Activated T-cell treated with anti-CD3 and anti-CD28 coated beads, Interleukin-2, amount 50 U/mL, for 48 hours (primary cell): ENCODE results near the gene STARD4.

Source experiments
- DNase-seq, 2 experiments: peaks; one replicate each; pipeline ENCODE4 v3.0.0-alpha.2; 2020

STARD4 gene

DNA sequence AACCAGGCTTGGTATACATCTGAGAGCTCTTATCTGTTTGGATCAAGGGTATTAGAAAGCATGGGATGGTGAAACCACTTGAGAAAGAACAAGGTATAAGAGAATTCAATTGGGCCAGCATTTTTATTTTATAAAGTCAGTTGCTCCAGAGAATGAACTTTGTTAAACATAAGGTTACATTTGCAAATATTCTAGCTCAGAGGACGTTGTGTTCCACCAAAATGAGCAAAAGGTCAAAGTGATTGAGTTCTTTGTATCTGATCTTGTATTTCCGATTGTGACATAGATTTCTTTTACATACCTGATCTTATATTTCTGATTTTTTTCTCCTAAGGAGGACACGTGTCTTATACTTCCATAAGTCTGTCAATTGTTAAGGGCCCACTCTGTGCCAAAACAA is 8.6 kb upstream of the STARD4 start:
- DNase-seq: no peak

- no peak for DNase-seq
Observed at GRCh38 chr5:111518777-111519176, 6.4 kb upstream of the STARD4 start.

- DNase-seq: no peak
Observed at GRCh38 chr5:111517853-111518501, 5.6 kb upstream of the STARD4 start.

DNA sequence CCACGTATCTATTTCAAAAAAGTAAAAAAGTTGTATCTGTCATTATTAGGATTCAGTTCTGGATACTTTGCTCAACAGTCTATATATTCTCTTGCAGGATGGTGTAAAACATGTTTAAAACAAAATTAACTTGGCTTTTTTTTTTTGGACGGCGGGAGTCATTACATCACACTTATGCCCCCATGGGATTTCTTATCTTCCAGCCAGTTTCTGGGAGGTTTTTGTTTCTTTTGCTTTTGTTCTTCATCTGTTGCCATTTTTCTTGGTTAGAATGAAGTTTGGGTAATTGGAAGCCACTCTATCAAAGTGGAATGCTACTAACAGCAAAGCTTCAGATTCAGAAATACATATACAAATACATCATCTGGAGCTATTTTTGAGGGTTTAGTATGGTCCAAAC is 1.8 kb upstream of the STARD4 start:
- no peak for DNase-seq

GRCh38 chr5:111513131-111513520 is 791 bp upstream of the STARD4 start:
- no peak for DNase-seq

DNA sequence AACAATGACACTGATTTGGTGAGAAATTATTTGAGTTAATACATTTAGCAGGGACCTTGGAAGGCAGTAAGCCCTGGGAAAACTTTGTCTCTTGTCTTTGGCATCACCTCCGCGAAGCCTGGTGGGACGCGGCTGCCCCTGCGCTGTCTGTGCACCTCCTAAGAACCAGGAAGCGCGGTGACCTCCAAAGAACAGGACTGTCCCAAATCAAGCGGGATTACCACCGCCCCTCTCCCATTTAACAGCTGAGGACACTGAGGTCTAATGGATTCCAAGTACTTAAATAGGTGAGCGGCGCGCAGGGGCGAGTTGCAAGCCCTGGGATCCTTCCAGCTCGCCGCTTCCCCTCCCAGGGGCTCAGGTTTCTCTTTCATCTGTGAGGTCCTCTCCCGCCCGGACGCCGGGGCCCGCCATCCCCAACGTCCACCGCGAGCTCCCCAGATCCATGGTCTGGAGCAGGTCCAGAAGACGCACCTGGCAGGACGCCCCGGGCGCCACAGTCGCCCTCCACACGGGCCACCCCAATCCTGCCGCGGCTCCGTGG is 432 bp downstream of the STARD4 start:
- DNase-seq: no peak

GRCh38 chr5:111511174-111511830 is 1.0 kb downstream of the STARD4 start:
- no peak for DNase-seq

- DNase-seq: no peak
Observed at GRCh38 chr5:111509119-111509518, 3.2 kb downstream of the STARD4 start.

DNA sequence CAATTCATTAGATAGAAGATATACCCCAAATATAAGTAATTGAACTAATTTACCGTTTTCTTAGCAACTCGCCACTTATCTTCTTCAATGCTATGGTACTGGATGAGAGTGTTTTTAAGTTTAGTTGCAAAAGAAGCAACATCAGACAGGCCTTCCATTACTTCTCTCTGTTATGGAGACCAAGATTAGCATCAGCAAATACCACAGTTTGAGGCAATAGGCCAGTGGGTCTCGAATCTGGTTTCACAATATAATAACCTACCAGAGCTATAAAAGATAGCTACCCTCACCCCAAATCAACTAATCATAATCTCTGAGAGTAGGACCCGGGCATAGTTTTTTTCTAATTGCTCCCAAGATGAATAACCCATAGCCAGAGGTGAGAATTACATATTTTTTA is 5.1 kb downstream of the STARD4 start:
- no peak for DNase-seq

DNA sequence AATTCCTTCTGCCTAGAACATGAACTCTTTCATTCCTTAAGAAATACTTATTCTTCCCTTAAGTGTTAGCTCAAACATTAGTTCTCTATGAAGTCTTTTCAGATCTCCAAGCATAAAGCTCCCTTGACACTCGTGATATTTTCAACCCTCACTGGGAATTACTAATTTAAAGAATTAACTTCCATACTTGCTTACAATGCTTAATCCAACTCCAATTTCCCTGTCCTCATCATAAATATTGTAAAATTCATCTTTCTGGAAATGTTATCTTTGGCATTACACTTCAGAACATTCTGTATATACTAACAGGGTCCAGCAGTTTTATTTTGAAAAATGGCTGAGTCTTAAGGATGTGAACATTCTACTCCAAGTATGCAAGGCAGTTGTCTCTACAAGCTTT is 7.2 kb downstream of the STARD4 start:
- no peak for DNase-seq

GRCh38 chr5:111502956-111503355 is 9.4 kb downstream of the STARD4 start:
- no peak for DNase-seq

DNA sequence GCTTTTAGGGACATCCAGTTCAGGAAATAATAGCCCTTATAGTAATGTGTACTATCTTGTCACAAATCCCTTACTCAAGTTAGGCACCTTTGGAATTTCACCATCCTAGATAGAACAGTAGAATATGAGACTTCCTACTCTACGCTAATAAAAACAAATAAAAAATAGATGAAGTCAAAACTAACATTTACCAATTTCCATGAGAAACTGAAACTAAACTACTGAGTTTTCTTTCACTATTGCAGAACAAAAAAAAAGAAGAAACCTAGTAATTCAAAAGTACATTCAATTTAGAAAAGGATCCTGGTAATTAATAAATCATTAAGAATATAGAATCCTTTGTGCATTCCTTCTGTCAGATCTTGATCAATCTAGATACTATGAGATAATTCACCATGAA is 14.0 kb downstream of the STARD4 start:
- no peak for DNase-seq

DNA sequence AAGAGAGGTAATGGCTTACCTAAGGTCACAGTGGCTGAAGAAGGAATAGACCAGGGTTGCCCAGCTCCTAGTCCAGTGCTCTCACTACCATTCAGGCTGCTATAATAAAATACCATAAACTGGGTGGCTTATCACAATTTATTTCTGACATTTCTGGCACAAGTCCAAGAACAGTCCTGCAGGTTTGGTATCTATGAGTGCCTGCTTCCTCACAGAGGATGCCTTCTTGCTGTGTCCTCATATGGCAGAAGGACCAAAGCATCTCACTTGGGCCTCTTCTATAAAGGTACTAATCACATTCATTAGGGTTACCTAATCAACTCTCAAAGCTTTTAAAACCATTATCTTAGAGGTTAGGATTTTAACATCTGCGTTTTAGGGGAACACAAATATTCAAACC is 17.2 kb downstream of the STARD4 start:
- no peak for DNase-seq

- no peak for DNase-seq
Observed at GRCh38 chr5:111494355-111494999, 17.9 kb downstream of the STARD4 start.

GRCh38 chr5:111493031-111493430 is 19.3 kb downstream of the STARD4 start:
- no peak for DNase-seq

GRCh38 chr5:111488353-111488752 is 24.0 kb downstream of the STARD4 start:
- DNase-seq: no peak

DNA sequence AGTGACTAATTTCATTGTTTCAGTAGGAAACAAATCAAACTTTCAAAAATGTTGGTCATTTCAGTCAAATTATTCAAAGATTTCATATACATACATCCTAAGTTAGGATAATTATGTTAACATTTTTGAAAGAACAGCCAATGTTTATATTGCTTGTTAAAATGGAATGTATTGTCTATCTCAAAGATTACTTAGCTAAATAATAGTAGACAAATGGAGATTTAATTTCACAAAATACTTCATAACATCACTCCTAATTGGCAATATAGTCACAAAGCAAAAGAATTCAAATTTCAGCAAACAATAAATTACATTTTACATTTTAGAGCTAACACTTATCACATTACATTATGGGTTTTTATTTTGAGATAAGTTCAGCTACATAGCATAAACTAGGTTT is 25.4 kb downstream of the STARD4 start:
- no peak for DNase-seq

- no peak for DNase-seq
Observed at GRCh38 chr5:111486055-111486454, 26.3 kb downstream of the STARD4 start.

DNA sequence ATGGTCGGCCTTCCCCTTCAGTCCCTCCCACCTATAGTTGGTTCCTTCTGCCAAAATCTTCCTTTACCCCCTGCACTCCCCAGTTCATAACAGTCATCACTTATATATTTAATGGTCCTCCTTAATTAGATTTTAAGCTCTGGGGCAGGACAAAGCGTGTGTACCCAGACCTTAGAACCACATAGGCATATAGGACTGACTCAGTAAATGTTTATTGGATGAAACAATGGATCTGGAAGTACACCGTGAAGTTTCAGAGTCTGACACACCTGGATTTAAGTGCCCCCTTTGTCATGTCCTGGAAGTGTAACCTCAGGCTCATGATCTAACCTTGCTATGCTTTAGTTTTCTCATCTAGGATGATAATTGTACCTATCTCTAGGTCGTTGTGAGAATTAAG is 32.0 kb downstream of the STARD4 start:
- DNase-seq: no peak

- DNase-seq: no peak
Observed at GRCh38 chr5:111478898-111479297, 33.4 kb downstream of the STARD4 start.

GRCh38 chr5:111478266-111478665 is 34.1 kb downstream of the STARD4 start:
- DNase-seq: no peak

GRCh38 chr5:111472579-111472978 is 39.8 kb downstream of the STARD4 start:
- DNase-seq: no peak

- DNase-seq: no peak
Observed at GRCh38 chr5:111472096-111472495, 40.2 kb downstream of the STARD4 start.

DNA sequence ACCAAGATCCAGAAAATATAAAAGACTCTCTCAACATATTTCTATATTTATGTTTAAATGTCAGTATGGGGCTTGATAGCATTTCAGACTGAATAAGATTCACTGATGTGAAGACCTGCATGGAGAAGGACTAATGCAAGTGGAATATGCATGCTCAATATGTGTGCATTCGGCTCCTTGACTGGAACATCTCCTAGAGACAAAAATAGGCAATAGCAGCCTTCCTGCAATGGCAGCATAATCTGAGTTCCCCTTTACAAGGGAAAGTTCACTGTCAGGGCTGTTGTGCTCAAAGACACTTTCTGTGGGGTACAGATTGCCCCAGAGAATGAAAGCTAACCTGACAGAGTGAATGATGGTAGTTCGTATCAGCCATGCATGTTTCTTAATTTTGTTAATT is 42.4 kb downstream of the STARD4 start:
- no peak for DNase-seq
